Hindlimb muscle (tissue), 1 donor: ENCODE results near the gene MEIS3. TPM values are rescaled to one million over a fixed set of nuclear protein-coding genes. Genes with fewer than 3 reads are reported as not detected.
A peak's percentile ranks its signal among the peaks of the same experiment; 100 is the strongest.

Source experiments
- DNase-seq: peaks from one replicate; pipeline ENCODE4 v3.0.0-alpha.2; 2013
- polyA plus RNA-seq: library from polyadenylated mRNA; unstranded; fragments of 120-200 nt; gene quantifications from one replicate; pipeline ENCODE4 v1.2.1, GENCODE V29; 2013; ENCODE audit not compliant: insufficient read length

The MEIS3 gene
- polyA plus RNA-seq, result 6.5 TPM

GRCh38 chr19:47419030-47419783 lies at the start of gene MEIS3:
Gene MEIS3, minus strand, starts transcription at chr19:47419527. Its CDS starts 446 bp downstream, at chr19:47419081.
- no peak for DNase-seq

DNA sequence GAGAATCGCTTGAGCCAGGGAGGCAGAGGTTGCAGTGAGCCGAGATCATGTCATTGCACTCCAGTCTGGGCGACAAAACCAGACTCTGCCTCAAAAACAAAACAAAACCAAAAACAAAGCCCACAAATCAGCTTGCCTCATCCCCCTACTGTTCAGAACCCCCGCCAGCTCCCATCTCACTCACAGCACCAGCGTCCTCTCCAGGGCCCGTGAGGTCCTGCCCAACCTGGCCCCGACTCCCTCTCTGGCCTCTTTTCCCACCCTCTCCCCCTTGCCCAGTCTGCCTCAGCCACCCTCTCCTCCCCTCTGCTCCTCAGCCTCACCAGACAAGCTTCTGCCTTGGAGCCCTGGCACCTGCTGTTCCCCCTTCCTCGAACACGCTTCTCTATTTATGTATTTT lies 48.6 kb upstream of the MEIS3 start:
- no peak for DNase-seq

- DNase-seq, result no peak
These were observed 46.6 kb upstream of the MEIS3 start for GRCh38 chr19:47465957-47466356.

GRCh38 chr19:47464675-47465419 lies 45.5 kb upstream of the MEIS3 start:
- DNase-seq, result no peak

- DNase-seq, result no peak
These were observed 42.5 kb upstream of the MEIS3 start for GRCh38 chr19:47461876-47462275.

GRCh38 chr19:47459477-47459876 lies 40.1 kb upstream of the MEIS3 start:
- DNase-seq, result no peak

GRCh38 chr19:47458672-47459071 lies 39.3 kb upstream of the MEIS3 start:
- no peak for DNase-seq

- DNase-seq, result no peak
These were observed 37.6 kb upstream of the MEIS3 start for GRCh38 chr19:47456721-47457474.

DNA sequence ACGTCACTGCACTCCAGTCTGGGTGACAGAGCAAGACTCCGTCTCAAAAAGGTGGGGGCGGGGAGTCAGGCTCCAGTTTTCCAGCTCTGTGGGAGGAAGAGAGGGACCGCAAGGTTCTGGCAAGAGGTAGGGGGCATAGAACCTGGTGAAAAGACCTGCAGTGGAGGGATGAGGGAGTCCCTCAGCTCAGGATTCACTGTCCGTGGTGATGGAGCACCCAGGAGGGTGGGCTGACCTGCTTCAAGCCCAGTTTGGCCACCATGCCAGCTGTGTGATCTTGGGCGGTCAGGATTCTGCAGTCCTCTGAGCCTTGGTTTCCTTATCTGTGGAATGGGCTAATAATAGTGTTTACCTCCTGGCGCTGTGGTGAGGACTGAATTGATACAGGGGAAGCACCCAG lies 31.2 kb upstream of the MEIS3 start:
- DNase-seq, result no peak

GRCh38 chr19:47448360-47448727 lies 29.0 kb upstream of the MEIS3 start:
- DNase-seq, result no peak

DNA sequence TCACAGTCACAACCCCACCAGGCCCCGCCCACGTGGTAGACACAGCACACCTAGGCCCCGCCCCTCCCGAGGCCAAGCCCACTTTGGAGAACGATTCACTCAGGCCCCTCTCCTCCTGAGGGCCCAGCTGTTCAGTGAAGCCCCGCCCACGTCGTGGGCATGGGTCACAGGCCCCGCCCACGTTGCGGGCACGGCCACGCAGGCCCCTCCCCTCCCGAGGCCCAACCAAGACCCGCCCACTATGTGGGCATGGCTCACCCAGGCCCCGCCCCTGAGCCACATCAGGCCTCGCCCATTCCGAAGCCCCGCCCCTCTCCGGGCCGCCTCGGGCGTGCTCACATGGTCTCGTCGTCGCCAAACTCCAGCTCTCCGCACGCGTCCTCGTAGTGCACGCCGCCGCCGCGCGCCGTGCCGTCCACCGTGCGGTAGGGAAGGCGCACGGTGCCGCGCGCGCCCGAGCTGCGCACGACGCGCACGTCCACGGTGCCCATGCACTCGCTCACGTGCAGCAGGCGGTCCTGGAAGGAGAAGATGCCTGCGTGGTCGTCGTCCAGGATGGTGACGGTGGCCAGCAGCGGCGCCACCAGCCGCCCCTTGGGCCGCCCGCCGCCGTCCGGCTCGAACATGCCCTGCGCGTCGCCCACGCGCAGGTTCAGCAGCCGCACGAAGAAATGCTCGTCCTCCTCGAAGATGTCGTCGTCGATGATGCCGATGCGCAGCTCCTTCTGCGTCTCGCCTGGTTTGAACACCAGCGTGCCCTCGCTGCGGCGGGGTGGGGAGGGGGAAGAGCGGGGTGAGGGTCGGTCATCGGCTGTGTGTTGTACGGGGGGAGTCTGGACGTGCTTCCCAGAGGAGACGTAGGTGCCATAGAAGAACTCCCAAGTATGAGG lies 28.4 kb upstream of the MEIS3 start:
- DNase-seq, result no peak

GRCh38 chr19:47446534-47447469 lies 27.5 kb upstream of the MEIS3 start:
- DNase-seq, result no peak

DNA sequence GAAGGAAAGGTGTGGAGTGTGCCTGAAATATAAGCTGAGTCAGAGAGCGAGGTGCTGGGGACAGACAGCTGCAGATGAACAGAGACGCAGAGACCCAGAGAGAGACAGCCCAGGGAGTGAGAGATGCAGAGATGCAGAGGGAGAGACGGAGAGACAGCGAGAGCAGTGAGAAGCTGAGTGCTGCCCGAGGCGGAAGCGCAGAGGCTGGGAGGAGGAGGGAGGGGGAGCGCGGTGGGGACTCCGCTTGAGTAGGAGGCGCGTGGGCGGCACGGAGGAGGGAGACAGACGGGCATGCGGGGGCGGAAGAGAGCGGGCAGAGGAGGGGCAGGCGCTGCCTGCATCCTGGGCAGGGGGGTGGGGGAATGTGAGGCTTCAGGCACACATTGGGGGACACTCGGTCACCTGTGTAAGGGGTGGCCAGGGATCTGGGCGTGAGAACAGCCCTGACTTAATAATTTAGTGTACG lies 26.6 kb upstream of the MEIS3 start:
- DNase-seq, result no peak

DNA sequence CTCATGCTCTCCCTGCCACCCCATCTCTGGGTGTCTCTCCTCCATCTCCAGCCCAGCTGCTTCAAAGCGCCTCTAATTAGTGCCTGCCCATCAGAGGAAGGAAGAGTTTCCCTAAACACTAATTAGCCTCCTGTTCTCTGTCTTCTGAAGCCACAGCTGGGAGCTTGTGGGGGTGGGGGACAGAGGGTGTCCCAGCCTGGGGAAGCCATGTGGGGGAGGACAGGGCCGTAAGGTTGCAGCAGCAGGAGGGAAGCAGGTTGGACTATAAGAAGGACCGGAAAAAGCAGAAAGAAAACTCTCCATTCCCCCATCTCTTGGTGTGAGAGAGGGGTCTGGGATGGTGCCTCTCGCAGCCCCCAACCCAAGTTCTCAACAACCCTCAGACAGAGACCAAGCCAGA lies 26.2 kb upstream of the MEIS3 start:
- no peak for DNase-seq

DNA sequence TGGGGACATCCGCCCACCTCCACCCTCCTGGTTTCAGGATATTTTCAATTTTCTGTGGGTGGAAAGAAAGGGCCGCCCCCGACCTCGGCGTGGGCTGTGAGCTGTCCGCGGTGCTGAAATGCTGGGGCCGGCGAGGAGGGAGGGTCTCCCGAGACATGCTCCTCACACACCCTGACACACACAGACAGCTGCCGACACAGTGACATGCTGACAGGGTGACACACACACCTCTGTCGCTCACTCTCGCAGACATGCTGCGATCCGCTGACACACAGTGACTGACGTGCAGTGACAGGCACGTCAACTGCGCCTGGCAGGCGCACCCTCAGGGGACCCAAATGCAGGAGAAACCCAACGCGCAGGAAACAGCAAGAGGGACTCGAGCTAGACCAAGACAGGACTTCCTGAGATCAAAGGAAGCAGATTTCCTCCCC lies 25.1 kb upstream of the MEIS3 start:
- DNase-seq, result no peak

GRCh38 chr19:47443331-47443730 lies 24.0 kb upstream of the MEIS3 start:
- no peak for DNase-seq

GRCh38 chr19:47438793-47439220 lies 19.5 kb upstream of the MEIS3 start:
- DNase-seq, result no peak

DNA sequence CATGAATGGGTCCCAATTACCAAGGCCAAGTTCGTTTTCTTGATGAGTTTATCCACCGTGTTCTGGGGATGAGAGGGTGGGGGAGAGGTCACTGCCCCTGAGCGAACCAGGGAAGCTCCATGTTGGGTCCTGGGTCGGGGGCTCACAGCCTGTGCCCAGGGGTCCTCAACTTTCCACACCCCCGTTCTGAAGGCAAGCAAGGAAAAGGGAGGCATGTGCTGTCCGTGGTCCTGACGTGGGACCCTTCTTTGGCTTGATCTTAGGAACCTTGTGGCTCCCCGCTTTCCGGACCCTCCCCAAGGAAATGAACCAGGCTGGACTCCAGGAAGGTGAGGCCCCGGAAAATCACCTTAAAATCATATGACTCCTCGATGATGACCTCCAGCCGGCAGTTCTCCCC lies 18.2 kb upstream of the MEIS3 start:
- DNase-seq, result no peak

- DNase-seq, result peak; percentile 66
These were observed 17.5 kb upstream of the MEIS3 start for GRCh38 chr19:47436712-47437401.

DNA sequence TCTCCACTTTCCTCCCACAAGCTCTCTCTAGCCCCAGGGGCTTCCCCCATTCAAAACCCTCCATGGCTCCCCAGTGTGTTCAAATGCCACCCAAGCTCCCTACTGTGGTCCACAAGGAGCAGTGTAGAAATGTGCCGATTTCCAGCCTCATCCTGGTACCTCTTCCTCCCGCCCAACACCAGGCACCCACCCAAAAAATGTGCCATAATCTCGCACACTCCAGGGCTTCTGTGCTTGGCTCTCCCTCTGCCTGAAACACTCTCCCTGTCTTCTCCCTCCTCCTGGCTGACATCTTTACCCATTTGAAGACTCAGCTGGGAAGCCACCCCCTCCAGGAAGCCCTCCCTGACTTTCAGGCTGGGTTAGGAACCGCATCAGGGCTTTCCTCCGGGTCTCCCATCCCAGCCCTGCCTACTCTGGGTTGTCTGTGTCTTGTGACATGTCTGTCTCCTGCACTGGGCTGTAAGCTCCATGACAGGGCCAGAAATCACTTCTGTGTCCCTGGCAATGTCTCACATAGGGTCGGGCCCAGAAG lies 16.6 kb upstream of the MEIS3 start:
- DNase-seq, result no peak
